Gastroesophageal sphincter (tissue), 3 donors: ENCODE measurements around the gene SAMD8.

ENCODE experiments used
- EP300 ChIP-seq: sonication (generic); formaldehyde crosslinking; IDR thresholded peaks from one replicate; pipeline ENCODE4 v1.6.1; 2017; ENCODE audit warnings: antibody characterized with exemption, mild to moderate bottlenecking
- POLR2A ChIP-seq, 2 donors: fragments of 450-650 bp; IDR thresholded peaks; one replicate each; pipeline ENCODE4 v1.6.1; 2017; ENCODE audit warnings: antibody characterized with exemption in 2 of 2, mild to moderate bottlenecking in 2 of 2, moderate library complexity in 1 of 2
- POLR2AphosphoS5 ChIP-seq: sonication (generic); formaldehyde crosslinking; IDR thresholded peaks from one replicate; pipeline ENCODE4 v1.6.1; 2017; ENCODE audit warnings: antibody characterized with exemption
- TF ChIP-seq, protein P1 (sequence below), 4 experiments: fragments of 200-600 bp in 2 of 4; fragments of 450-650 bp in 2 of 4; sonication (generic) in 1 of 4; IDR thresholded peaks; one replicate each; pipeline ENCODE4 v1.5.1; 2017 to 2019; ENCODE audit warnings: antibody characterized with exemption in 4 of 4, mild to moderate bottlenecking in 2 of 4, moderate library complexity in 2 of 4

GRCh38 chr10:75209086-75209920, 97.8 kb downstream of the SAMD8 start:
- TF ChIP-seq, protein P1, sequence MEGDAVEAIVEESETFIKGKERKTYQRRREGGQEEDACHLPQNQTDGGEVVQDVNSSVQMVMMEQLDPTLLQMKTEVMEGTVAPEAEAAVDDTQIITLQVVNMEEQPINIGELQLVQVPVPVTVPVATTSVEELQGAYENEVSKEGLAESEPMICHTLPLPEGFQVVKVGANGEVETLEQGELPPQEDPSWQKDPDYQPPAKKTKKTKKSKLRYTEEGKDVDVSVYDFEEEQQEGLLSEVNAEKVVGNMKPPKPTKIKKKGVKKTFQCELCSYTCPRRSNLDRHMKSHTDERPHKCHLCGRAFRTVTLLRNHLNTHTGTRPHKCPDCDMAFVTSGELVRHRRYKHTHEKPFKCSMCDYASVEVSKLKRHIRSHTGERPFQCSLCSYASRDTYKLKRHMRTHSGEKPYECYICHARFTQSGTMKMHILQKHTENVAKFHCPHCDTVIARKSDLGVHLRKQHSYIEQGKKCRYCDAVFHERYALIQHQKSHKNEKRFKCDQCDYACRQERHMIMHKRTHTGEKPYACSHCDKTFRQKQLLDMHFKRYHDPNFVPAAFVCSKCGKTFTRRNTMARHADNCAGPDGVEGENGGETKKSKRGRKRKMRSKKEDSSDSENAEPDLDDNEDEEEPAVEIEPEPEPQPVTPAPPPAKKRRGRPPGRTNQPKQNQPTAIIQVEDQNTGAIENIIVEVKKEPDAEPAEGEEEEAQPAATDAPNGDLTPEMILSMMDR (IDR thresholded peaks at IDR 0.05) = no peak
- no peak for TF ChIP-seq POLR2AphosphoS5
- TF ChIP-seq EP300 = no peak
- TF ChIP-seq POLR2A (IDR thresholded peaks at IDR 0.05) = no peak
